Endothelial cell of umbilical vein (primary cell): ENCODE data around the gene RIT2. TPM values are rescaled to one million over a fixed set of nuclear protein-coding genes. Genes with fewer than 3 reads are reported as not detected.

Experiments used
- BruUV-seq: library from RNA; stranded (reverse); fragments of 400-500 nt; replicated peaks from 2 replicates; lab custom pipeline; 2021; lab: Mats Ljungman, UMichigan
- CTCF ChIA-PET: fragments of 300-600, 350-600 bp; sonication (Branson Sonifier 250); formaldehyde crosslinking; loops from one replicate; lab custom pipeline; 2021; ENCODE audit warnings: antibody characterized with exemption, inconsistent platforms; lab: Charles Lee
- POLR2A ChIA-PET: fragments of 300-600, 350-600 bp; sonication (Branson Sonifier 250); formaldehyde crosslinking; loops from one replicate; lab custom pipeline; 2021; ENCODE audit warnings: antibody characterized with exemption, inconsistent platforms; lab: Charles Lee
- DNase-seq: peaks from one replicate; pipeline ENCODE4 v3.0.0-alpha.2; 2011; ENCODE audit warnings: low read depth, low spot score
- FAIRE-seq: peaks from 2 replicates; lab custom pipeline; 2011; peaks lifted over from hg19 to GRCh38; lab: Jason Lieb, UNC
- H2AFZ ChIP-seq: 2 replicates; pipeline ENCODE4 v1.6.0; 2012; ENCODE audit warnings: low read depth, low read length, control low read depth, inconsistent platforms
- H3K27ac ChIP-seq: 2 replicates; pipeline ENCODE4 v1.5.1; 2011; ENCODE audit warnings: low read depth, mild to moderate bottlenecking, control low read depth, low read length, moderate library complexity; ENCODE audit not compliant: insufficient read depth
- H3K27me3 ChIP-seq, 2 experiments: 2 replicates each; pipeline versions ENCODE4 v1.6.0 to v1.6.1; 2011; ENCODE audit warnings: low read length in 2 of 2, mixed read lengths in 1 of 2; ENCODE audit not compliant: control insufficient read depth in 2 of 2, insufficient read depth in 2 of 2
- H3K36me3 ChIP-seq, 2 experiments: 2 replicates in 1 of 2; 3 replicates in 1 of 2; pipeline ENCODE4 v1.5.1; 2011; ENCODE audit warnings: low read length in 2 of 2, mild to moderate bottlenecking in 1 of 2, moderate library complexity in 1 of 2; ENCODE audit not compliant: control insufficient read depth in 2 of 2, insufficient read depth in 2 of 2; ENCODE audit errors: extremely low read depth in 1 of 2
- H3K4me1 ChIP-seq: 3 replicates; pipeline ENCODE4 v1.5.1; 2011; ENCODE audit warnings: mild to moderate bottlenecking, low read length; ENCODE audit not compliant: control insufficient read depth, insufficient read depth; ENCODE audit errors: extremely low read depth
- H3K4me2 ChIP-seq: 2 replicates; pipeline ENCODE4 v1.6.1; 2011; ENCODE audit warnings: low read length, control low read depth, mixed read lengths; ENCODE audit not compliant: insufficient read depth
- H3K4me3 ChIP-seq, 3 experiments: fragments of 200-600 bp in 1 of 3; sonication (generic), shearing (Covaris generic) in 1 of 3; replicated peaks in 1 of 3; 2 replicates each; pipeline ENCODE4 v1.5.1; 2011 to 2016; ENCODE audit warnings: control low read depth in 3 of 3, low read length in 3 of 3, mild to moderate bottlenecking in 2 of 3, inconsistent platforms in 1 of 3, low read depth in 1 of 3, moderate library complexity in 1 of 3; ENCODE audit not compliant: insufficient read depth in 1 of 3
- H3K79me2 ChIP-seq: 2 replicates; pipeline ENCODE4 v1.6.0; 2012; ENCODE audit warnings: low read length, inconsistent platforms; ENCODE audit not compliant: control insufficient read depth, insufficient read depth
- H3K9ac ChIP-seq: replicated peaks from 2 replicates; pipeline ENCODE3; 2011; ENCODE audit warnings: low read length, control low read depth; ENCODE audit not compliant: insufficient read depth; ENCODE audit errors: extremely low read depth
- H3K9me1 ChIP-seq: replicated peaks from 3 replicates; pipeline ENCODE4 v1.6.0; 2011; ENCODE audit warnings: mild to moderate bottlenecking, low read length; ENCODE audit not compliant: control insufficient read depth, insufficient read depth; ENCODE audit errors: extremely low read depth
- H3K9me3 ChIP-seq: replicated peaks from 2 replicates; pipeline ENCODE4 v1.5.1; 2012; ENCODE audit warnings: low read length, inconsistent platforms; ENCODE audit not compliant: control insufficient read depth, insufficient read depth
- H4K20me1 ChIP-seq: replicated peaks from 2 replicates; pipeline ENCODE3; 2011; ENCODE audit warnings: mild to moderate bottlenecking, low read length; ENCODE audit not compliant: control insufficient read depth, insufficient read depth; ENCODE audit errors: extremely low read depth
- CTCF ChIP-seq, 2 donors: IDR thresholded peaks; 1 replicate in 1 of 2; 2 replicates in 1 of 2; pipeline ENCODE4 v1.5.1; 2011; ENCODE audit warnings: low read length in 2 of 2, mild to moderate bottlenecking in 2 of 2, moderate library complexity in 2 of 2, control low read depth in 1 of 2, inconsistent platforms in 1 of 2, low read depth in 1 of 2; ENCODE audit not compliant: insufficient read depth in 1 of 2; ENCODE audit errors: extremely low read depth in 1 of 2
- EZH2 ChIP-seq: IDR thresholded peaks from 2 replicates; pipeline ENCODE4 v1.6.1; 2012; ENCODE audit warnings: borderline replicate concordance, low read depth, mild to moderate bottlenecking, moderate library complexity, low read length, inconsistent platforms; ENCODE audit not compliant: severe bottlenecking
- FOS ChIP-seq: IDR thresholded peaks from 2 replicates; pipeline ENCODE4 v1.6.1; 2011; ENCODE audit warnings: mild to moderate bottlenecking, low read length, moderate library complexity, borderline replicate concordance; ENCODE audit not compliant: insufficient read depth
- GATA2 ChIP-seq: IDR thresholded peaks from 2 replicates; pipeline ENCODE4 v1.7.0; 2011; ENCODE audit warnings: low read depth, mild to moderate bottlenecking, moderate library complexity, mixed read lengths, low read length; ENCODE audit not compliant: insufficient read length, insufficient read depth
- JUN ChIP-seq: IDR thresholded peaks from 2 replicates; pipeline ENCODE4 v1.6.1; 2011; ENCODE audit warnings: borderline replicate concordance, low read depth; ENCODE audit not compliant: insufficient read length, insufficient read depth
- MAX ChIP-seq: IDR thresholded peaks from 2 replicates; pipeline ENCODE4 v1.6.1; 2011; ENCODE audit not compliant: insufficient read depth, insufficient read length
- MYC ChIP-seq: IDR thresholded peaks from one replicate; pipeline ENCODE4 v1.6.1; 2011; ENCODE audit warnings: mild to moderate bottlenecking, low read depth, low read length
- POLR2A ChIP-seq: IDR thresholded peaks from 2 replicates; pipeline ENCODE4 v1.6.1; 2012; ENCODE audit warnings: low read depth, mild to moderate bottlenecking, control low read depth, low read length
- POLR2AphosphoS5 ChIP-seq: IDR thresholded peaks from 2 replicates; pipeline ENCODE4 v1.6.1; 2012; ENCODE audit warnings: low read depth, mild to moderate bottlenecking, control low read depth, low read length, moderate library complexity; ENCODE audit not compliant: insufficient read depth
- dilution Hi-C: fragments of 300-500 bp; cut with MboI; formaldehyde crosslinking; loops from one replicate; pipeline ENCODE4 v1.15.0; 2019; ENCODE audit warnings: low sequenced_read_pairs; ENCODE audit not compliant: extremely low pct_ligation_motif_present
- intact Hi-C: fragments of 100-400 bp; cut with micrococcal nuclease; formaldehyde crosslinking; loops from one replicate; pipeline ENCODE4 v1.10.0; 2022
- polyA plus RNA-seq, 4 experiments: library from polyadenylated mRNA; depleted of rRNA in 3 of 4; stranded (reverse) in 3 of 4; unstranded in 1 of 4; fragments of >200 nt; gene quantifications; 2 replicates each; pipeline versions ENCODE4 v1.2.1 to v1.2.3, GENCODE V29; 2011 to 2012; ENCODE audit warnings: missing spikeins in 1 of 4
- total RNA-seq: library from RNA; stranded (reverse); gene quantifications from 2 replicates; pipeline ENCODE4 v1.2.3, GENCODE V29; 2021

The RIT2 gene
- total and polyA plus RNA-seq, 2 donors (not counting 3 experiments of a cell fraction or from before 2014, with no cell fraction given): not detected

DNA sequence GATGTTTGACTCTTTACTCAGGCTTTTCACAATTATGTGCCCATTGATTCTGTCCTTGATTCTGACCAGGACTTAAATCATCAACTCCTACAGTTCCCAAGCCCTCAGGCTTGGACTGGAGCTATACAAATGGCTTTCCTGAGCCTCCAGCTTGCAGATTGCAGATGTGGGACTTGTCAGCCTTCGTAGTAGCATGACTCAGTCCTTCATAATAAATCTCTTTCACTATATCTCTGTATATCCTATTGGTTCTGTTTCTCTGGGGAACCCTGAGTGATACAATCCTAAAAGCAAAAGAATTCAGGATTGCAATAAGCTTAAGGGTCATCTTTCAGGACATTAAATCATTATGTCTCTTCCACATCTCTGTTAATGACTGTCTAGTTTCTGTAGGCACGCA, 356.6 kb downstream of the RIT2 start:
- no peak for DNase-seq
- H3K4me2 ChIP-seq: no peak overlapping the region
- ChIA-PET POLR2A (no interaction called here), CTCF (no interaction called here)
- intact Hi-C loops: no loop called here
- no peak overlapping the region for H3K27ac ChIP-seq
- no peaks in the 10 kb centered on the region for H4K20me1 ChIP-seq
- dilution Hi-C loops: no loop called here
- H3K4me3 ChIP-seq: no peak overlapping the region
- no peaks in the 10 kb centered on the region for H3K4me1 ChIP-seq
- no peaks in the 10 kb centered on the region for H3K79me2 ChIP-seq
- no TSS peak for BruUV-seq
- H2AFZ ChIP-seq: no peak overlapping the region
- no peaks in the 10 kb centered on the region for H3K36me3 ChIP-seq
- TF ChIP-seq FOS: no peak
- TF ChIP-seq EZH2: no peak
- no peak for TF ChIP-seq CTCF (IDR thresholded peaks at IDR 0.05; ENCODE audit: extremely low read depth in 1 of 2, insufficient read depth in 1 of 2, low read depth in 1 of 2, low read length in 2 of 2)
- no peak for TF ChIP-seq GATA2
- TF ChIP-seq JUN: no peak
- TF ChIP-seq MAX: no peak
- TF ChIP-seq POLR2AphosphoS5: no peak
- TF ChIP-seq POLR2A: no peak
- no peak for TF ChIP-seq MYC
- no peak overlapping the region for H3K9ac ChIP-seq
- H3K27me3 ChIP-seq: no peaks in the 10 kb centered on the region
- no peaks in the 10 kb centered on the region for H3K9me3 ChIP-seq
- no peaks in the 10 kb centered on the region for H3K9me1 ChIP-seq
- FAIRE-seq: no peak
